T-helper 2 cell (primary cell): ENCODE results near the gene RALA.
"Not testable (repeated sequence)": the region's sequence is repeated elsewhere in the genome, so short reads cannot be mapped to it uniquely, and the experiment has no call there.

Experiments
- DNase-seq, 5 experiments: peaks; one replicate each; pipeline versions ENCODE4 v3.0.0 to v3.0.0-alpha.2; 2012 to 2022

RALA gene

GRCh38 chr7:39733881-39734632 is 110.7 kb downstream of the RALA start:
- DNase-seq = no peak

DNA sequence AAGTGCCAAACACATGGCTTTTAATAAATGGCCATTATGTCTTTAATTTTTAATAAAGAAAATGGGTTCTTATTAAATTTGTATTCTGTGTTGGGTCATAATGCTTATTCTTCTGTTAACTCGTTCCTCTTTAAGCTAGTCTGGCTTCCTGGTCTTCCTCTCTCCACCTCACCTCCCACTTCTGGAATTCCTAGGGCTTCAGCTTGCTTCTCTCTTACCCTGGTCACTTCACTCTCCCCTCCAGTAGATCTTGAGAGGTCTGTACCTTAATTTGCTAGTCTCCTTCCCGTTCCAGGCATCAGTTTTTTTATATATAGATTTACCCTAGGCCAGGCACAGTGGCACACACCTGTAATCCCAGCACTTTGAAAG is 111.2 kb downstream of the RALA start:
- no peak for DNase-seq

DNA sequence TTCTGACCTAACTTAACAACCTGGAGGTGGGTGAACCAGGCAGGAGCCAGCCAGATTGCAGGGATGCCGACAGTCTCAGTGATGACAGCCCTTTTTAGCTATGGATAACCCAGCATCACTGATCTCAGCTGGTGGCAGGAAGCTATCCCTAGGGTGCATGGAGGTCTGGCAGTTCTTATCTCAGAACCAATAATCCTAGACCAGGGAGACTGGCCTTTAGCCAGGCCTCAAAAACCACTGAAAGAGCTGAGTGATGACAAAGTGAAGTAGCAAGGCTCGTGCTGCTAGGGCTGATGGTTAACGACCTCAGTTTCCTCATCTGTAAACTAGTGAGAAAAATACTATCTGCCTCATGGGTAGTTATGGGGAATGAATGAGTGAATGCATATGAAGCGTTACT is 112.5 kb downstream of the RALA start:
- DNase-seq = peak in 1 of 5 experiments; percentile 32

- peak in 4 of 5 experiments; percentile 15 to 44 (median 31) for DNase-seq
Measured at GRCh38 chr7:39741942-39742623, 118.7 kb downstream of the RALA start.

- no peak for DNase-seq
Measured at GRCh38 chr7:39744620-39745019, 121.2 kb downstream of the RALA start.

DNA sequence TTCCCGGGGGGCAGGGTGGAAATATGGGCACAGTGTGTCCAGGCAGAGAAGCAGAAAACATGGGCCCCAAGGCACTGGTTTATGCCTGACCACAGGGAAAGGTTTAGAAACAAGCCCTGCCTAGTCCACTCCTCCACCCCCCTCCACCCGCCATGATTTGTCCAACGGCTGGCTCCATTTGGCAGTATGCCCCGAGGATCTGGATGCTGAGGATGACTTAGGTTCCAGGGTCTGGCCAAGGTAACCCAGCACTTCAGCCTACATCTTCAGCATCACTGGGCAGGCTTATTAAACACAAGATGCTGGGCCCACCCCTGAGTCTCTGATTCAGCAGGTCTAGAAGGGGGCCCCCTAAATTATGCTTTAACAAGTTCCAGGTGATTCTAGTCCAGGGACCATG is 121.9 kb downstream of the RALA start:
- DNase-seq = no peak

DNA sequence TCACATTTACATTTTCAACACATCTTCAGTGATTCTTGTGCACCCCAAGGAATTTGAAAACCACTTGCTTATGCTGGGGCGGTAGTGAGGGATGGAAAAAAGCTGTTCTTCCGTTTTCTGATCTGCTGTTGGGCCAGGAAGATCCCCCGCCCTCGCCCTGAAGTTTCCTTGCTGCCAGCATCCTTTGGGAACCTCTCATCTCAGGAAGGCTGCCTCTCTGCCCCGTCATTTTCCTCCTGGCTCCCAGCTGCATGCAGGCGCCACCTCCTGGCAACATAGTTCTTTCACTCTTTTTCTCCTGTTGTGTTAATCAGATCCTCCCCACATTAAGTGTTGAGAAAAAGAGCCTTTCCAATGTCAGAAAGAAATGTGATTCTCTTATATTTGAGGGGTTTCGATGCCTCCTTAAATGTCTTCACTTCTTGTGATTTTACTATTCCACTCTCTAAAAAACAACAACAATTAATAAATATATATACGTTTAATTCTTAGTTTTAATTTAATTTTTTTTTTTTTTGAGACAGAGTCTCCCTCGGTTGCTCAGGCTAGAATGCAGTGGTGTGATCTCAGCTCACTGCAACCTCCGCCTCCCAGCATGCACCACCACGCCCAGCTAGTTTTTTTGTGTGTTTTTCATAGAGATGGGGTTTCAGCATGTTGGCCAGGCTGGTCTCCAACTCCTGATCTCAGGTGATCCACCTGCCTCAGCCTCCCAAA is 122.9 kb downstream of the RALA start:
- DNase-seq = peak in 4 of 5 experiments; percentile 19 to 60 (median 36)

- no peak for DNase-seq
Measured at GRCh38 chr7:39749177-39749576, 125.8 kb downstream of the RALA start.

GRCh38 chr7:39749717-39750116 is 126.3 kb downstream of the RALA start:
- no peak for DNase-seq

DNA sequence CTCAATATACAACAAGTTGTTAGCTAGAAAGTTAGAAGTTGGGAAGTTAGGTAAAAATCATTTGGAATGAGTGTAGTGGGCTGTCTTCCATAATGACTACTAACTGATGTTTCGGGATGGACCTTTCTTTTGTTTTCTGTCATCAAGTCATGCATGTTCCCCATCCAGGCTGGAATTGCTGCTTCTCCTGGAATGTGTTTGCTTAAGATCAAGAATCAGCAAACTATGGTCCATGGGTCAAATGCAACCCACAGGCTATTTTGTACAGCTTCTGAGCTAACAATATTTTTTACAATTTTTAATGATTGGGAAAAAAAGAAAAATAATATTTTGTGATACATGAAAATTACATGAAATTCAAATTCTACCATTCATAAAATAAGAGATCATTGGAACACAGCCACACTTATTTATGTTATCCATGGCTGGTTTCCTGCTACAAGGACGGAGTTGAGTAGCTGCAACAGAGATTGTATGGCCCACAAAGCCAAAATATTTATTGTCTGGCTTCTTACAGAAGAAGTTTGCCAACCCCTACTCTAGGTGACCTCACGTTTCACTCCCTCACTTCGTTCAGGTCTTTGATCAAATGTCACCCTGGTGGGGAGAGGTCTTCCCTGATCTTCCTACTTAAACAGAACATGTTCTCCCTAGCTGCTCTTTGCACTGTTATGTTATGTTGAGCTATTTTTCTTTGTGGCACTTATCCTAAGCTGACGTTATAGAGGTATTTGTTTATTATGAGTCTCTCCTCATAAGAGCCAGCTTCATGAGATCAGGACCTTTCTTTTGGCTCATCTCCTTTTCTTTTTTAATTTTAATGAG is 127.1 kb downstream of the RALA start:
- DNase-seq = no peak

GRCh38 chr7:39753237-39753636 is 129.9 kb downstream of the RALA start:
- DNase-seq = not testable (repeated sequence)

GRCh38 chr7:39753823-39754325 is 130.5 kb downstream of the RALA start:
- no peak for DNase-seq

GRCh38 chr7:39754326-39755120 is 131.2 kb downstream of the RALA start:
- DNase-seq = no peak

DNA sequence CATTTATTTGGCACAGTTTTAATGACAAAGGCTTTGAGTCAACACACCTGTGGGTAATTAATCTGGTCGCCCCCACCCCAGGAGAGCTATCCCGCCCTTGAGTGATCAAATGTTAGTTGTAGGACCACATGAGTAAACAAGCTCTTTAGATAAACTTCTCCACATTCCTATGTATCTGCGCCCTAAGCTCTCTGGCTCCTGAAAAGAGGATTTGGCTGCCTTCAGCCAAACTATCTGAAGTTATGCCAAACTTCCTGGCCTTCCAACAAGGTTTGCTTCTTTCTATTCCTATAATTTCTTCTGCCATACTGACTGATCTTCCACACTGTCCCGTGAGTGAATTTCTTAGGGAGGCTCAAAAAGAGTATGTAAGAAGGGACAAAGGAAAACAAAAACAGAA is 134.2 kb downstream of the RALA start:
- DNase-seq = no peak
